Coronary artery (tissue), 2 donors: ENCODE data around the gene CAMKK1.
"Not testable (repeated sequence)": the region's sequence is repeated elsewhere in the genome, so short reads cannot be mapped to it uniquely, and the experiment has no call there.

Experiments used
- DNase-seq: peaks from one replicate; pipeline ENCODE4 v3.0.0-alpha.2; 2017; ENCODE audit warnings: low spot score
- H3K27ac ChIP-seq, 2 donors: fragments of 200-600 bp; sonication (generic); one replicate each; pipeline ENCODE4 v1.5.1; 2016 to 2019
- H3K4me3 ChIP-seq: fragments of 200-600 bp; sonication (generic); 2 replicates; pipeline ENCODE4 v1.5.1; 2016; ENCODE audit warnings: mild to moderate bottlenecking, moderate library complexity
- TF ChIP-seq, protein P1 (sequence below): fragments of 200-600 bp; sonication (generic); IDR thresholded peaks from one replicate; pipeline ENCODE4 v1.5.1; 2019; ENCODE audit warnings: antibody characterized with exemption

The CAMKK1 gene

GRCh38 chr17:3845291-3845620 is 47.6 kb downstream of the CAMKK1 start:
- DNase-seq: no peak
- TF ChIP-seq, protein P1, sequence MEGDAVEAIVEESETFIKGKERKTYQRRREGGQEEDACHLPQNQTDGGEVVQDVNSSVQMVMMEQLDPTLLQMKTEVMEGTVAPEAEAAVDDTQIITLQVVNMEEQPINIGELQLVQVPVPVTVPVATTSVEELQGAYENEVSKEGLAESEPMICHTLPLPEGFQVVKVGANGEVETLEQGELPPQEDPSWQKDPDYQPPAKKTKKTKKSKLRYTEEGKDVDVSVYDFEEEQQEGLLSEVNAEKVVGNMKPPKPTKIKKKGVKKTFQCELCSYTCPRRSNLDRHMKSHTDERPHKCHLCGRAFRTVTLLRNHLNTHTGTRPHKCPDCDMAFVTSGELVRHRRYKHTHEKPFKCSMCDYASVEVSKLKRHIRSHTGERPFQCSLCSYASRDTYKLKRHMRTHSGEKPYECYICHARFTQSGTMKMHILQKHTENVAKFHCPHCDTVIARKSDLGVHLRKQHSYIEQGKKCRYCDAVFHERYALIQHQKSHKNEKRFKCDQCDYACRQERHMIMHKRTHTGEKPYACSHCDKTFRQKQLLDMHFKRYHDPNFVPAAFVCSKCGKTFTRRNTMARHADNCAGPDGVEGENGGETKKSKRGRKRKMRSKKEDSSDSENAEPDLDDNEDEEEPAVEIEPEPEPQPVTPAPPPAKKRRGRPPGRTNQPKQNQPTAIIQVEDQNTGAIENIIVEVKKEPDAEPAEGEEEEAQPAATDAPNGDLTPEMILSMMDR: no peak
- H3K4me3 ChIP-seq: peak overlapping the region; percentile 87
- H3K27ac ChIP-seq: peak overlapping the region; percentile 75 to 90

DNA sequence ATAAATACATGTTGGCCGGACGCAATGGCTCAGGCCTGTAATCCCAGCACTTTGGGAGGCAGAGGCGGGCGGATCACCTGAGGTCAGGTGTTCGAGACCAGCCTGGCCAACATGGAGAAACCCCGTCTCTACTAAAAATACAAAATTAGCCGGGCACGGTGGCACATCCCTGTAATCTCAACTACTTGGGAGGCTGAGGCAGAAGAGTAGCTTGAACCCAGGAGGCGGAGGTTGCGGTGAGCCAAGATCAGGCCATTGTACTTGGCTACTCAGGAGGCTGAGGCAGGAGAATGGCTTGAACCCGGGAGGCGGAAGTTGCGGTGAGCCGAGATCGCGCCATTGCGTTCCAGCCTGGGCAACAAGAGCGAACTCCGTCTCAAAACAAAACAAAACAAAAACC is 48.3 kb downstream of the CAMKK1 start:
- H3K4me3 ChIP-seq, H3K27ac ChIP-seq, DNase-seq: not testable (repeated sequence)

GRCh38 chr17:3843935-3844516 is 48.8 kb downstream of the CAMKK1 start:
- TF ChIP-seq, protein P1: no peak
- no peak overlapping the region for H3K4me3 ChIP-seq
- no peak for DNase-seq
- no peak overlapping the region for H3K27ac ChIP-seq

- TF ChIP-seq, protein P1: no peak
- no peak overlapping the region for H3K4me3 ChIP-seq
- no peak for DNase-seq
- no peak overlapping the region for H3K27ac ChIP-seq
Measured at GRCh38 chr17:3838206-3838605, 54.6 kb downstream of the CAMKK1 start.

- no peak for DNase-seq
- H3K27ac ChIP-seq: no peak overlapping the region
- TF ChIP-seq, protein P1: no peak
- no peak overlapping the region for H3K4me3 ChIP-seq
Measured at GRCh38 chr17:3836551-3836950, 56.3 kb downstream of the CAMKK1 start.

DNA sequence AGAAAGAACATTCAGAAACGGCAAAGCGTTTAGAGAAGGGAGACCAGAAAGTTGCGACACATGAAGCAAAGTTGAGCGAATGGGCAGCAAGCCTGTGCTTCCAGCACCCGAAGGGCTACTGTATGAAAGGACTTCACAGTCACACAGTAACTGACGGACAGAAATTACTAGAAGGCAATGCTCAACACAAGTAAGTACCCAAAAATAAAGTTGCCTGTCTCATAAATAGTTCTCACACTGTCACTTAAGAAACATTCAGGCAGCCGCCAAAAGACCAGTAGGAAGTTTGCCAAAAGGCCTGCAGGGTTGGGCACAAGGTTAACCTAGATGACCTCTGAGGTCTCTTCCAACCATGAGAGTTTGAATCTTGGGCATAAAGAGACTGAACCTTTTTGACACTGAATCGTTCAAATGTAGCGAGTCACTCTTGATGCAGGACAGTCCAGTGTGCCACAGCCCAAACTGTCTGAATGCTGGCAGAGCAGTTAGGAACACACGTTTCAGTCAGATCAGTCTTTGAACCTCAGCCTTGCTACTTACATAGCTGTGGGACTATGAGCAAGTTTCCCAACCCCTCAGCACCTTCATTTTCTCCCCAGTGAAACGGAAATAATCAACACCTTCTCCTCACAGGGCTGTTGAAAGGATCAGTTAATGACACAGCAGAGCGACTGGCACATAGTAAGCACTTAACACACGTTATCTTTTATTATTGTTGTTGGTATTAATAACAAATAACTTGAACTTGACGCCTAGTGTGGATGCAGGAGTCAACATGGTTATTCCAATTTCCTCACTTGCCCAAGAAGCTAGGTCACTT is 57.2 kb downstream of the CAMKK1 start:
- TF ChIP-seq, protein P1: no peak
- H3K27ac ChIP-seq: no peak overlapping the region

DNA sequence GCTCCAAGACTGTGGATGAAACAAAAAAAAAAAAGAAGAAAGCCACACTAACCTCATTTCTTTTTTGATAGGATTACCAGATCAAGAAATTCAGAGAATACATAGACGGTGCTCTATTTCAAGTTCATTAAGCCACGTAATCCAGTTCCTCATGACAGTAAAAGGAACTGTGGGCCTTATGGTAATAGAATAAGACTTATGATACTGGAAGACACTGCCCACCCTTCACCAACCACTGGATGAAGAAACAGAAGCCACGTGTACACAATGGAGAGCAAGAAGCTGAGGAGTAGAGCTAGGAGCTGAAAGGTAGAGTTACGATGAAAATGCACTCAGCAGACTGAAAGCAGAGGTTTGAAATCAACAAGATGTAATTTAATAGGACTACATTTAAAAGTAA is 58.0 kb downstream of the CAMKK1 start:
- H3K4me3 ChIP-seq: no peak overlapping the region
- H3K27ac ChIP-seq: no peak overlapping the region
- TF ChIP-seq, protein P1: no peak
- DNase-seq: no peak

More for the DNA sequence above, 57.2 kb downstream of the CAMKK1 start:
- no peak overlapping the region for H3K4me3 ChIP-seq
- no peak for DNase-seq
